Measurements from ENCODE around the gene KRTAP9-7.
"Not testable (repeated sequence)": the region's sequence is repeated elsewhere in the genome, so short reads cannot be mapped to it uniquely, and the experiment has no call there.

The KRTAP9-7 gene, protein sequence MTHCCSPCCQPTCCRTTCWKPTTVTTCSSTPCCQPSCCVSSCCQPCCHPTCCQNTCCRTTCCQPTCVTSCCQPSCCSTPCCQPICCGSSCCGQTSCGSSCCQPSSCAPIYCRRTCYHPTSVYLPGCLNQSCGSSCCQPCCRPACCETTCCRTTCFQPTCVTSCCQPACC

DNA sequence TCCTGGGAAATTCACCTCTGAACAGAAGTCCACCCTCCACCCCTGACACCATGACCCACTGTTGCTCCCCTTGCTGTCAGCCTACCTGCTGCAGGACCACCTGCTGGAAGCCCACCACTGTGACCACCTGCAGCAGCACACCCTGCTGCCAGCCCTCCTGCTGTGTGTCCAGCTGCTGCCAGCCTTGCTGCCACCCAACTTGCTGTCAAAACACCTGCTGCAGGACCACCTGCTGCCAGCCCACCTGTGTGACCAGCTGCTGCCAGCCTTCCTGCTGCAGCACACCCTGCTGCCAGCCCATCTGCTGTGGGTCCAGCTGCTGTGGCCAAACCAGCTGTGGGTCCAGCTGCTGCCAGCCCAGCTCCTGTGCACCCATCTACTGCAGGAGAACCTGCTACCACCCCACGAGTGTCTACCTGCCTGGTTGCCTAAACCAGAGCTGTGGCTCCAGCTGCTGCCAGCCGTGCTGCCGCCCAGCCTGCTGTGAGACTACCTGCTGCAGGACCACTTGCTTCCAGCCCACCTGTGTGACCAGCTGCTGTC lies at the start of gene KRTAP9-7:
TSS of gene KRTAP9-7 (plus strand) at position 51 of the 543 bp plus-strand sequence. CDS start at position 51, 0 bp downstream.
- H3K27ac ChIP-seq, H3K4me3 ChIP-seq: not testable (repeated sequence)

GRCh38 chr17:41226051-41226450 lies 49.4 kb upstream of the KRTAP9-7 start:
- H3K27ac ChIP-seq, result no peak overlapping the region

GRCh38 chr17:41226598-41227095 lies 48.9 kb upstream of the KRTAP9-7 start, which contains the start of gene KRTAP9-2:
Gene KRTAP9-2, plus strand, starts transcription at chr17:41226648. Its CDS starts 7 bp downstream, at chr17:41226655.
- H3K27ac ChIP-seq, H3K4me3 ChIP-seq: not testable (repeated sequence)

More at GRCh38 chr17:41226051-41226450, 49.4 kb upstream of the KRTAP9-7 start:
- no peak overlapping the region for H3K4me3 ChIP-seq

DNA sequence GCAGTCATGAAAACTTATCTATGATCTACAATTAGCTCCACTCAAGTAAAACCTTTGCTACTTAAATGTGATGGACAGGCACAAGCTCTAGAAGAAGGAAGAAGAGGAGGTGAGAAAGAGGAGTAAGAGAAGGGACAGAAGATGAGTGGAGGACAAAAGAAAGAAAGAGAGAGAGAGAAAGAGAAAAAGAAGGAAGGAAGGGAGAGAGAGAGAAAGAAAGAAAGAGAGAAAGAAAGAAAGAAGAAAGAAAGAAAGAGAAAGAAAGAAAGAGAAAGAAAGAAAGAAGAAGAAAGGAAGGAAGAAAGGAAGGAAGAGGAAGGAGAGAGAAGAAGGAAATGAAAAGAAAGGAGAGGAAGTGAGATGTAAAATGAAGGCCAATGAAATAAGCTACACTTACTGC lies 45.4 kb upstream of the KRTAP9-7 start:
- Histone ChIP-seq H3K27ac (no peak overlapping the region), H3K4me3 (no peak overlapping the region)

- H3K4me3 ChIP-seq, result no peak overlapping the region
Measured at GRCh38 chr17:41231731-41232130, 43.8 kb upstream of the KRTAP9-7 start.

GRCh38 chr17:41232399-41233105 lies 42.9 kb upstream of the KRTAP9-7 start, which contains the start of gene KRTAP9-3:
Gene KRTAP9-3, plus strand, starts transcription at chr17:41232449. Its CDS starts 53 bp downstream, at chr17:41232502.
- H3K27ac ChIP-seq, H3K4me3 ChIP-seq: not testable (repeated sequence)

More at GRCh38 chr17:41231731-41232130, 43.8 kb upstream of the KRTAP9-7 start:
- no peak overlapping the region for H3K27ac ChIP-seq

DNA sequence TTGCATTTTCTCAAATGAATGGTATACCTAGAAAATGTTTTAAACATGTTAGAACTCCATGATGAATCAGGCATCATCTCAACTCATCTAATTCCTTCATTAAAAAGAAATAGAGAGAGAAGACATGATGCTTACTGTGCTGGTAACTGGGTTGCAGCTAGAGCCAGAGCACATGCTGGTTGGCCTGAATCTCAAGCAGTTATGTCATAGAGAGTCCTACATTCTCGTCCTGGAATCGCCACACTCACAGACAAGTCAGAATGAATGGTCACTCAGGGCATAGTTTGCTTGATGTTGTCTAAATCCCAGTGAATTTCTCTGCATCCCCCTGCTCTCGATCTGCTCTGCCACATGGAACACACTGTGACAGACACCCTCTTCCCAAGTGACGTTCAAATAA lies 38.4 kb upstream of the KRTAP9-7 start:
- not testable (repeated sequence) for H3K27ac ChIP-seq, H3K4me3 ChIP-seq

DNA sequence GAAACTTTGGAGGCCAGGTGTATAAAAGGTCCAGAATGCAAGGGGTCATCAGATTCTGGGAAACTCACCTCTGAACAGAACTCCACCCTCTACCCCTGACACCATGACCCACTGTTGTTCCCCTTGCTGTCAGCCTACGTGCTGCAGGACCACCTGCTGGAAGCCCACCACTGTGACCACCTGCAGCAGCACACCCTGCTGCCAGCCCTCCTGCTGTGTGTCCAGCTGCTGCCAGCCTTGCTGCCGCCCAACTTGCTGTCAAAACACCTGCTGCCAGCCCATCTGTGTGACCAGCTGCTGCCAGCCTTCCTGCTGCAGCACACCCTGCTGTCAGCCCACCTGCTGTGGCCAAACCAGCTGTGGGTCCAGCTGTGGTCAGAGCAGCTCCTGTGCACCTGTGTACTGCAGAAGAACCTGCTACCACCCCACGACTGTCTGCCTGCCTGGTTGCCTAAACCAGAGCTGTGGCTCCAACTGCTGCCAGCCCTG lies 37.5 kb upstream of the KRTAP9-7 start, which contains the start of gene KRTAP9-8:
TSS of gene KRTAP9-8 (plus strand) at position 51 of the 489 bp plus-strand sequence. CDS start at position 104, 53 bp downstream.
- not testable (repeated sequence) for H3K4me3 ChIP-seq, H3K27ac ChIP-seq

DNA sequence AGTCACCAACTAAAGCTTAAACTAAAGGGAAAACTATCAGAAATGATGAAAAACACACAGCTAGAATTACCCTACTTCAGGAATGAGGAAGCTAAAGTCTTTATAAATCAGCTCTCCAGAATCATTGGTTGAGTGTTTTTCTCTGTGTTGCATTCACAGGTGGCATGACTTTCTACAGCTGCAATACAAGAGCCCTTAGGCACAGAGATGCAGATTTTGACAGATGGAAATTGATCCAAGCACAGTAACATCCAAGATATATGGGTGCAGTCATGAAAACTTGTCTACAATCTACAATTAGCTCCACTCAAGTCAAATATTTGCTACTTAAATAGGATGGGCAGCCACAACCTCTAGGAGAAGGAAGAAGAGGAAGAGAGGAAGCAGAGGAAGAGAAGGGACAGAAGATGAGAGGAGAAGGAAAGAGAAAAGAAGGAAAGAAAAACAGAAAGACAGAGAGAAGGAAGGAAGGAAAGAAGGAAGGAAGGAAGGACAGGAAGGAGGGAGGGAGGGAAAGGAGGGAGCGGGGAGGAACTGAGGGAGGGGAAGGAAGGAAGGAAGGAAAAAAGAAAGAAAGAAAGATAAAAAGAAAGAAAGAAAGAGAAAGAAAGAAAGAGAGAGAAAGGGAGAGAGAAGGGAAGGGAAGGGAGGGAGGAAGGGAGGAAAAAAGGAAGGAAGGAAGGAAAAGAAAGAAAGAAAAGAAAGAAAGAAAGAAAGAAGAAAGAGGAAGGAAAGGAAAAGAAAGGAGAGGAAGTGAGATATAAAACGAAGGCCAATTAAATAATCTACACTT lies 28.3 kb upstream of the KRTAP9-7 start:
- H3K27ac ChIP-seq, H3K4me3 ChIP-seq: not testable (repeated sequence)

DNA sequence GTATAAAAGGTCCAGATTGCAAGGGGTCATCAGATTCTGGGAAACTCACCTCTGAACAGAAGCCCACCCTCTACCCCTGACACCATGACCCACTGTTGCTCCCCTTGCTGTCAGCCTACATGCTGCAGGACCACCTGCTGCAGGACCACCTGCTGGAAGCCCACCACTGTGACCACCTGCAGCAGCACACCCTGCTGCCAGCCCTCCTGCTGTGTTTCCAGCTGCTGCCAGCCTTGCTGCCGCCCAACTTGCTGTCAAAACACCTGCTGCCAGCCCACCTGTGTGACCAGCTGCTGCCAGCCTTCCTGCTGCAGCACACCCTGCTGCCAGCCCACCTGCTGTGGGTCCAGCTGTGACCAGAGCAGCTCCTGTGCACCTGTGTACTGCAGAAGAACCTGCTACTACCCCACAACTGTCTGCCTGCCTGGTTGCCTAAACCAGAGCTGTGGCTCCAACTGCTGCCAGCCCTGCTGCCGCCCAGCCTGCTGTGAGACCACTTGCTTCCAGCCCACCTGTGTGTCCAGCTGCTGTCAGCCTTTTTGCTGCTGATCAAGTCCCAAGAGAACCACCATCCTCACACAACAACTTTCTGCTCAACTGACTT lies 25.8 kb upstream of the KRTAP9-7 start, which contains the start of gene KRTAP9-4:
TSS of gene KRTAP9-4 (plus strand) at position 51 of the 604 bp plus-strand sequence. CDS start at position 85, 34 bp downstream.
- H3K27ac ChIP-seq, H3K4me3 ChIP-seq: not testable (repeated sequence)

DNA sequence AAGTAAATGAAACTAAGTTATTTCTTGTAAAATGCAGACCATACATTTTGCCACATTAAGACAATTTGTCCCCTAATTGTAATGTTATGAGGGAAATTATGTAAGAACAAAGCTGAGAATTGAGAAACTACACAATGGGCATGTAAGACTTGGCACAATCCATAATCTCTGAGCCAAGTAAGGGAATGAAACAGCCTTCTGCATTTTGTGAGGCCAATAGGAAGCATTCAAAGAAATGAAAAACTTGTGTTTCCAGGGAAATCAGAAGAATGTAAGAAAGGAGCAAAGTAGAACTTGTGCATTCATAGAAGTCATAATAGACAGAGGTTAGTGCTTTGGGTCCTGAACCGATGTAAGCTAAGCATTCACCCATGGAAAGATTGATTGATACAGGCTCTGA lies 24.2 kb upstream of the KRTAP9-7 start:
- Histone ChIP-seq H3K4me3 (no peak overlapping the region), H3K27ac (no peak overlapping the region)

DNA sequence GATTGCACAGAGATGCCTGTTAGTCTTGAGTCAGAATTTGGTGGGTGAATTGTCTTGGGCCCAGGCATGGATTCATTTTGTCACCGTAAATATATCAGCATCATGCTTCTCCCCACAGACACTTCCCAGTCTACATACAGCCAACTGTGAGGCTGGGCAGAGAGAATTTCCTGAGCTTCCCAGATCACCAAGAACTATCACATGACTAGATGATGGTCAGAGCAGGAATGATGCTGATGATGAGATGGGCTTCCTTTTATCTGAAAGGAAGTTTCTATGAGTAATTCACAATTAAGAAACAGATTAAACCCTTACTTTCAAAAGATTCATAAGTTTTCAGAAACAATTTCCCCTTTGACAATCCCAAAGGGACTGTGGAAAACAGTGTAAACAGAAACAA lies 20.6 kb upstream of the KRTAP9-7 start:
- no peak overlapping the region for H3K4me3 ChIP-seq
- no peak overlapping the region for H3K27ac ChIP-seq

GRCh38 chr17:41255381-41256290 lies 19.9 kb upstream of the KRTAP9-7 start, which contains the start of gene KRTAP9-9:
Gene KRTAP9-9, plus strand, starts transcription at chr17:41255384.
- not testable (repeated sequence) for H3K4me3 ChIP-seq, H3K27ac ChIP-seq

- Histone ChIP-seq H3K27ac (no peak overlapping the region), H3K4me3 (no peak overlapping the region)
Measured at GRCh38 chr17:41256291-41256685, 19.2 kb upstream of the KRTAP9-7 start.

DNA sequence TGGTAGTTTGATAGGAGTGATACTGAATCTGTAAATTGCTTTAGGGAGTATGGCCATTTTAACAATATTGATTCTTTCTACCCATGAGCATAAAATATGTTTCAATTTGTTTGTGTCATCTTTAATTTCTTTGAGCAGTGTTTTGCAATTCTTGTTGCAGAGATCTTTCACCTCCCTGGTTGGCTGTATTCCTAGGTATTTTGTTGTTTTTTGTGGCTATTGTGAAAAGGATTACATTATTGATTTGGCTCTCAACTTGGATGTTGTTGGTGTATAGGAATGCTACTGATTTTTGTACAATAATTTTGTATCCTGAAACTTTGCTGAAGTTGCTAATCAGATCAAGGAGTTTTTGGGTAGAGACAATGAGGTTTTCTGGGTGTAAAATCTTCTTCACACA lies 17.1 kb upstream of the KRTAP9-7 start:
- Histone ChIP-seq H3K27ac (no peak overlapping the region), H3K4me3 (no peak overlapping the region)

- H3K27ac ChIP-seq, result no peak overlapping the region
- no peak overlapping the region for H3K4me3 ChIP-seq
Measured at GRCh38 chr17:41263212-41263611, 12.3 kb upstream of the KRTAP9-7 start.

DNA sequence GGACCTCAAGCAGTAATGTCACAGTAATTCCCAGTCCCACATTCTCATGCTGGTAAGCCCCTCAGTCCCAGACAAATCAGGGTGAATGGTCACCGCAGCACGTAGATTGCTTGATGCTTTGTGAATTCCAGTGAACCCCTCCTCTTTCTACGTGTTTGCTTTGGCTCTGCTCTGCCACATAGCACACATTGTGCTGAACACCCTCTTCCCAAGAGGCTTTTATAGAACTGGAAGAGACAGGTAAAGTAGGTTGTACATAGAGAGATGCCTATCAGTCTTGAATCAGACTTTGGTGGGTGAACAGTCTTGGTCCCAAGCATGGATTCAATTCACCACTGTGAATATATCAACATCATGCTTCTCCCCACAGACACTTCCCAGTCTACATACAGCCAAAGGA lies 10.9 kb upstream of the KRTAP9-7 start:
- H3K4me3 ChIP-seq, result no peak overlapping the region
- H3K27ac ChIP-seq, result no peak overlapping the region

DNA sequence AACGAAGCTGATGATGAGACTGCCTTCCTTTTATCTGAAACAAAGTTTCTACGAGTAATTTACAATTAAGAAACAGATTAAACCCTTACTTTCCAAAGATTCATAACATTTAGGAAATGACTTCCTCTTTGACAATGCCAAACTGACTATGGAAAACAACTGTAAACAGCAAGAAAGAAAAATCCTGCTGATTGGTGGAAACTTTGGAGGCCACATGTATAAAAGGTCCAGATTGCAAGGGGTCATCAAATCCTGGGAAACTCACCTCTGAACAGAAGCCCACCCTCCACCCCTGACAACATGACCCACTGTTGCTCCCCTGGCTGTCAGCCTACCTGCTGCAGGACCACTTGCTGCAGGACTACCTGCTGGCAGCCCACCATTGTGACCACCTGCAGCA lies 10.4 kb upstream of the KRTAP9-7 start, which contains the start of gene KRTAP9-6:
TSS of gene KRTAP9-6 (plus strand) at position 301 of the 400 bp plus-strand sequence. CDS start at position 301, 0 bp downstream.
- Histone ChIP-seq H3K27ac (no peak within 1 kb of the TSS), H3K4me3 (no peak within 1 kb of the TSS)
